ENCODE measurements around the gene NXPE3.
"Not testable (repeated sequence)": the region's sequence is repeated elsewhere in the genome, so short reads cannot be mapped to it uniquely, and the experiment has no call there.

Gene NXPE3

DNA sequence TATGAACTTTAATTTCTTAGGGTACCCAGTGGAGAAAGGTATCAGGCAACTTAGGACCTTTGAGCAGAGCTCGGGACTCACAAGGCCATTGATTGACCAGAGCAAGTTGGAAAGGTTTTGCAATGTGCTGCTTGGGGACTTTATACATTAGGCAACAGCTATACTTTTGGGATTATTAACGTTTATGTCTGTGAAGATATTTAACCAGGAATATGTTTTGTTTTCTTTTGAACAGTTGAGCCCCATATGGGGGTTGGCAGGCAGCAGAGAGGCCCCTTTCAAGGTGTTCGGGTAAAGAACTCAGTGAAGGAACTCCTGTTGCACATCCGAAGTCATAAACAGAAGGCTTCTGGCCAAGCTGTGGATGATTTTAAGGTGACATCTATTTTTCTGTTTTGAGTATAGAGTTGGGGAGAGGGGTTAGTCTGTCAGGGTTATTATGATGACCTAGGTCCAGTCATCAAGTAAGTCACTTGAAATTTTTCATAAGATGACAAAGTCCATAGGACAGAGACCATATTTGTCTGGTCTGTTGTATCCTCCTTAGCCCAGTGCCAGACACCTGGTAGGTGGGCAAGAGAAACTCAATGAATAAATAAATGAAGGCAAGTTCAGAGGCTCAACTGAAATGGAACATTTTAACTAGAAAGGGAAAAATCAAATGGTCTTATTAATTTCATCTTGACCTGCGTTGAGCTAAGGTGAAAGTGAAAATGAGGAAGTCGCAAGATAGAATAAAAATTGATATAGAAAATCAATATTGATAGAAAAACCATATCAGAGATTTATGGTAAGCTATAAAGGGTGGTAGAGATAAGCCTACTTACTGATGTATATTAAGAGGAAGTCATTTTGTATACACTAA is 73.1 kb downstream of the NXPE3 start:
- DNase-seq (ENCODE audit: low spot score) = no peak

DNA sequence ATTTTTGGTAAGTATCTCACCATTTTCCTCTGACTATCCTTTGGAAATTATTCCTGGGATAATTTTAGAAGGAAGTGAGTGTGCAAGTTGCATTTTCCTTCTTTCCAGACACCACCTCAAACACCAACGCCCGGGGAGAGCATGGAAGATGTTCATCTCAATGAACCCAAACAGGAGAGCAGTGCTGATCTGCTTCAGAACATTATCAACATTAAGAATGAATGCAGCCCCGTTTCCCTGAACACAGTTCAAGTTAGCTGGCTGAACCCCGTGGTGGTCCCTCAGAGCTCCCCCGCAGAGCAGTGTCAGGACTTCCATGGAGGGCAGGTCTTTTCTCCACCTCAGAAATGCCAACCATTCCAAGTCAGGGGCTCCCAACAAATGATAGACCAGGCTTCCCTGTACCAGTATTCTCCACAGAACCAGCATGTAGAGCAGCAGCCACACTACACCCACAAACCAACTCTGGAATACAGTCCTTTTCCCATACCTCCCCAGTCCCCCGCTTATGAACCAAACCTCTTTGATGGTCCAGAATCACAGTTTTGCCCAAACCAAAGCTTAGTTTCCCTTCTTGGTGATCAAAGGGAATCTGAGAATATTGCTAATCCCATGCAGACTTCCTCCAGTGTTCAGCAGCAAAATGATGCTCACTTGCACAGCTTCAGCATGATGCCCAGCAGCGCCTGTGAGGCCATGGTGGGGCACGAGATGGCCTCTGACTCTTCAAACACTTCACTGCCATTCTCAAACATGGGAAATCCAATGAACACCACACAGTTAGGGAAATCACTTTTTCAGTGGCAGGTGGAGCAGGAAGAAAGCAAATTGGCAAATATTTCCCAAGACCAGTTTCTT is 74.2 kb downstream of the NXPE3 start:
- no peak for DNase-seq (ENCODE audit: low spot score)

DNA sequence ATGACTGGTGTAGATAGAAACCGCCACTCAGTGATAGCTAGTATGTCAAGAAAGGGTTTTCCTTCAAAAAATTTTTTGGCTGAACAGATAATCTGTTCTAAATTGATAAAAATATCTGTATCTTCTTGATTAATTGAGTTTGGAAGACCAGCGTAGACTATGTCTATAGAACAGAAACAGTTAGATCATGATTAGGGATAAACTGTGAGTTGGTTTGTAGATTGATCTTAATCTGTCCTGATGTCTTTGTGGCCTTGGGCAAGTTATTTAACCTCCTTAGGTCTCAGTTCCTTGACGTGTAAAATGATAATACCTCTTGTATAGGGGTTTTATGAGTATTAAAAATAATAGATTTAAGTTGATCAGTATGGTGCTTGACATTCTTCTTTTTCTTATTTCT is 75.0 kb downstream of the NXPE3 start:
- no peak for DNase-seq (ENCODE audit: low spot score)

DNA sequence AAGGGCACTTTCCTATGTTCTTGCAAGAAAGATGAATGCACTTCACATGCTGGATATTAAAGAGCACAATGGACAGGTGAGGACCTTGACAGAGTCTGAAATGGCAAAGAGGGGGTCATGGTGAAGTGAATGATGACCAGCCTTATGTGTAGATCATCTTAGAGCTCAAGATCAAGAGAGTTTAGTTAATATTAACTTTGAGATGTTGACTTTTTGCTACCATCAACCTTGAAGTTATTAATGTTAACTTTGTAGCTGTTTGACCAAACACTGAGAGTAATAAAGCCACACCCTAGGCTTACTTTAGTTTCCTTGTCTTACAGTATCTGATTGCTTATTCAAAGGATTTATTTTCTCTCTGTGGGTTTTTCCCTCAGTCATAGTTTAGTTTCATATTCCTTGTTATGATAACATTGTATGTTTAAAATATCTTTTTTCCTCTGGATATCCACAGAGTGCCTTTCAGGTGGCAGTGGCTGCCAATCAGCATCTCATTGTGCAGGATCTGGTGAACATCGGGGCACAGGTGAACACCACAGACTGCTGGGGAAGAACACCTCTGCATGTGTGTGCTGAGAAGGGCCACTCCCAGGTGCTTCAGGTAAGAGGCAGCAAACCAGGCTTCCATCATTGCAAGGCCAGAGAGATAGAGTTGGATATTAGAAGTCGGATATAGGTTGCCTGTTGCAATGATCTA is 75.7 kb downstream of the NXPE3 start:
- no peak for DNase-seq (ENCODE audit: low spot score)

DNA sequence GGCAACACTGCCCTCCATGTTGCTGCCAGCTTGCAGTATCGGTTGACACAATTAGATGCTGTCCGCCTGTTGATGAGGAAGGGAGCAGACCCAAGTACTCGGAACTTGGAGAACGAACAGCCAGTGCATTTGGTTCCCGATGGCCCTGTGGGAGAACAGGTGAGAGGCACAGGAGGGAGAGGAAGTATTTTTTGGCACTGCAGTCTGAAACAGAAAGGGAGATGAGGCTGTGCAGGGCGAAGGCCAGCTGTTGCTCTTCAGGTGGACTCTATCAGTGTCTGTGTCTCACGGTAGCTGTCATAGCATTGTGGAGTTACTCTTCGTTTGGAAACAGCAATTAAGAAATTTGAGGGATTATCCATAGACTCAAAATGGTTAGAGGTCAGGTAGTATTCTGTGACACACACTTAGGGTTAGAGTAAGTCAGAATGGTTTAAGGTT is 78.3 kb downstream of the NXPE3 start:
- DNase-seq (ENCODE audit: low spot score) = no peak

DNA sequence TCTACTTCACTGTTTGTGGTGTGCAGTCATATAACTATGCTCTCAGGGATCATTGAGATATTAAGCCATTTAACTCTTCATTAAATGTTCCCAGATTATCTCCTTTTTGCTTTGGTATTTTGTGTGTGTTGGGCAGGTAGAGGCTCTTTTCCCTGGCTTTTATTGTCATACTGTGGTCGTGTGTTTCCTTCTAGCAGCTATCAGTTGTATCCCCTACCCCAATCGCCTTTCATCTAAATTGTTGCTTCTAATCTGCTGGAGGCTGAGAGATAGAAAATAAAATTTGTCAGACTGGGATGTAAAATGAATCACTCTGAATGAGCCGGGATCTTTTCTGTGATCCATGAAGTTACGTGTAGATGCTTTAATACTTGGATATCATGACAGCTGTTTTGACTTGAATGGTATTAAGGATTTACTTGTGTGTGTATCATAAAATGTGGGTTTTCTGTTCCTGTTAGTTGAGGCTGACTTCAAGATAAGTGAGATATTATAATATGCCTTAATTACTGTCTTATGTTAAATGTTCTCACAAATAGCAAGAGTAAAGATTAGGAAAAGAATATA is 79.5 kb downstream of the NXPE3 start:
- DNase-seq (ENCODE audit: low spot score) = no peak

DNA sequence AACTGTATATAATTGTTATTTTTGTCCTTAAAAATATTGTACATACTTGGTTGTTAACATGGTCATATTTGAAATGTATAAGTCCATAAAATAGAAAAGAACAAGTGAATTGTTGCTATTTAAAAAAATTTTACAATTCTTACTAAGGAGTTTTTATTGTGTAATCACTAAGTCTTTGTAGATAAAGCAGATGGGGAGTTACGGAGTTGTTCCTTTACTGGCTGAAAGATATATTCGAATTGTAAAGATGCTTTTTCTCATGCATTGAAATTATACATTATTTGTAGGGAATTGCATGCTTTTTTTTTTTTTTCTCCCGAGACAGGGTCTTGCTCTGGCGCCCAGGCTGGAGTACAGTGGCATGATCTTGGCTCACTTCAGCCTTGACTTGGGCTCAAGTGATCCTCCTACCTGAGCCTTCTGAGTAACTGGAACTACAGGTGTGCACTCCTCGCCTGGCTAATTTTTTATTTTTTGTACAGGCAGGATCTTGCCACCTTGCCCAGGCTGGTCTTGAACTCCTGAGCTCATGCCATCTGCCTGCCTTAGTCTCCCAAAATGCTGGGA is 81.0 kb downstream of the NXPE3 start:
- no peak for DNase-seq (ENCODE audit: low spot score)

DNA sequence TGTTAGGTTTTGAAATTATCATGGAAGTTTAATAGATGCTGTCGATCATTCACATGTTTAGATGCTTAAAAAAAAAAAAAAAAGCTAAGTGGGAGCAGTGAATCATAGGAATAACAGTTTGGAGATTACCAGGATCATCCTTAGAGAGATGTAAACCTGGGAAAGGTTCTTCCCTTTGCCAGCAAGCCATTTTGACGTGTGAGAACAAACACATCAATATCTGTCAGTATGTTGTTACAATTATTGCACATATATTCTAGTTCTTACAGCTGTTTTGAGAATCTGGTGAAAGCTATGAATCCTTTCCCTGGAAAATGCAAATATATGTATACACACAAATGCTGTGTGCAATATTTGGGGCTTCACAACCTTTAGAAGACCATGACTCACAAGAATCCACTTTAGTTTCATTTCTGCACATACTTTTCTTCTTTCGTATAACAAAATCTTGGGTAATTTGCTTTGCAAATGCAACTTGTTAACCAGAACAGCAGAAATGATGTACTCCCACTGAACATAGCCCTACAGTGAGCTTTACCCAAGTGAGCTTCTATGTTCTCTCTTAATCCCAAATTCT is 82.3 kb downstream of the NXPE3 start:
- DNase-seq (ENCODE audit: low spot score) = no peak

DNA sequence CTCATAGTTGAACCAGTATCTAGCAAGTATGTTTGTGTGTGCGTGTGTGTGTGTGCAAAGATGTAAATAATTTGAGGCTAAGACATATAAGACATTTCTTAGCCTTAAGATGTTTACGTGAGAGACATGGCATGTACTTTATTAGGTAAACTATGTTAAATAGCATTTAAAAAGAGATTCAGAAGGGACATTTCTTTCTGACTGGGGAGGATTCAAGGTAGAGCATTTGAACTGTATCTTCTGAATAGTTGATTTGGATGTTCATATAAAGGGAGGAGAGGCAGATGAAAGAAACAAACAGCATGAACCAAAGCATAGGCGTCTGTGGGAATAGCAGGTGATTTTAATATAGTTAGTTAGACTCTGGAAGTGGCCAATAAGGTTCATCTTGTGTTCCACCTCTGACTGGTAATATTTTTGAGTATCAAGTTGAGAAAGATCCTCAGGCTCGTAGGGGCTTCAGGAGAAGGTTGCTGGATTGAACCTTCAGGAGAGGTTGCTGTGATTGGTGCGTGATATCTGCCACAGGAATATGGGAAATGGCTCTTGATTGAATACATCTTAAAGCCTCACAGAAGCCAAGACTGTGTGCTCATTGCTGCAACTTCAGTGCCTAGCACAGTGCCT is 82.9 kb downstream of the NXPE3 start:
- no peak for DNase-seq (ENCODE audit: low spot score)

DNA sequence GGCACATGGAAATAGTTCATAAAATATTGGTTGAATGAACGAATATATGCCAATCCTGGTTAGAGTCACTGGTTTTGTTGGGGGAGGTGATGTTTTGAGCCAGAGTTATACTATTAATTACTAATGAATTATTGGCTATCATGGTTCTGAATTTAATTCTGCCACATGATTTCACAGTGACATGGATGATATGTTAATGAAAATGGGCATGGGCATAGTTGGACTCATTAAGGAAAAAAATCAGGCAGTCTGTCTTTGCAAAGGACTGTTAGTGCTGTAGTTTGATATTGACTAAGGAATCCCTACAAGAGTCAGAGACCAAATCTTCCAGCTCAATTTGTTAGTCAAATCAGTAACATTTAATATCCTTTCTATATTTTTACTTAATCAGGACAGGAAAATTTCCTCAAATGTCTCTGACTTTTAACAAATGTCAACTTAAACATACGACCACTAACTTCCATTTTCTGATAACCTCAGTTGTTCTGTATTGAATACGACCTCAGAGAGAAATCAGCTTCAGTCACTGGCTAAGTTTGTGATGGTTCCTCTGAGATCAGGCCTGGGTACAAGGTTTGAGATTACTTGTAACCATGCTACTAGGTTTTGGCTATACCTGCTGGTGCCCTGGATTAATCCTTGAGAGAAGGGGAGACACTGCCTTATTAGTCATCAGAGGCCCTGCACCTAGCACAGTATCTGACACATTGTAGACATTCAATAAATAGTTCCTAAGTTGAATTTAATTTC is 83.6 kb downstream of the NXPE3 start:
- no peak for DNase-seq (ENCODE audit: low spot score)

DNA sequence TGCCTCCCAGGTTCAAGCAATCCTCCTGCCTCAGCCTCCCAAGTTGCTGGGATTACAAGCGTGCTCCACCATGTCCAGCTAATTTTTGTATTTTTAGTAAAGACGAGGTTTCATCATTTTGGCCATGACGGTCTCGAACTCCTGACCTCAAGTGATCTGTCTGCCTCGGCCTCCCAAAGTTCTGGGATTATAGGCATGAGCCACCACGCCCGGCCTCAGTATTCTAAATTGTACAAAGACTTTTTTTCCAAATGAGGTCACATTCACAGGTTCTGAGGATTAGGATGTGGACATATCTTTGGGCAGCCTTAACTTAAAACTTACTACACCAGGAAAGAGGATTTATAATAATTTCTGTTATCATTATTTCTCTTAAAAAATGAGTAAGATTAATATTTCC is 85.9 kb downstream of the NXPE3 start:
- DNase-seq (ENCODE audit: low spot score) = not testable (repeated sequence)

DNA sequence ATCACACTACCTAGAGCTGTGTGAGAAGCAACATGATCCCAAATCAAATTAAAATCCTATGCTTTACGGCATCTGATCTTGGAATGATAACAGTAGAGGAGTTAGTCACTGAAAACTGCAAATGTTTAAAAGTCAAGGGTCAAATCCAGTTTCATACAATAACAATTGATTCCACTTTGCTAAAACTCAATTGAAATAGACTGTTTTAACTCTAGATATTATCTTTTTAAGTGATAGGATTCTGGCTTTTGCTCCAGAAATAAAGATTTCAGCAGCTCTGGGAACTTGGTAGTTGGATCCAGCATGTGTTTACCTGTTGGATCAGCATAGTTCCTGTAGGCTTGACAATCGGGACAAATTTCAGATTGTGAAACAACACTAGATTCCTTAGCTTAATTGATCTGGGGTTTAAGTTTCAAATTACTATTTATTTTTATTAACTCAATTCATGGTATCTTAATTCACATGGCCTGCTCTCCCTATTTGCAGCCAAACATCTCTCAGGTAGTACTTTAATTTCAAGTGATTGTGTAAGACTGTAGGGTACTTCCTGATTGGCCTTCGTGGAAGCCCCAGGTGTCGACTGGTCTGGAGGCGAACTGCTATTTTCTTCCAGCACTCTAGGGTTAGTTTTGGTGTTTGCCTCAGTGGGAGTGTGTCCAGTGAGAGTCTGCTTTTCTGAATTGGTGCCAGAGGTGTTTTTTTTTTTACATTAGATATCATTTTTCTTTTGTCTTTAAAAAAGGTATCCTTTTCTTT is 86.9 kb downstream of the NXPE3 start:
- peak; percentile 94 for DNase-seq (ENCODE audit: low spot score)

DNA sequence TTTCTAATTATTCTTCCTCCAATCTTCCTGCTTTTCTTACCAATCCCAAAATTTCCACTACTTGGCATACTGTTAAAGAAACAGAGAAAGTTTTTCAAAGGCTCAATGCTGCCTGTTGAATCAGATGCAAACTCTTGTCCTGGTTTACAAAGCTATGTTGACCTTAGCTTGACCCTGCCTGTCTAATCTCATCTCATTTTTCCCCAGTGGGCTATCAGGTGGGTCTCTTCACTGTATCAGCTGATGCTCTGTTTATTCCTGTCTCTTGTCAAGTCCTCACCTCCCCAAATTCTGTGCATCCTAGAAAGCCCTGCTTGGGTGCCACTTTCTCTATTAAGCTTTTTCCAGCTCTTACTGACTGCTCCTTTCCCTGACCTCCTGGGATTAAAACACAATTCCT is 88.5 kb downstream of the NXPE3 start:
- peak; percentile 79 for DNase-seq (ENCODE audit: low spot score)

DNA sequence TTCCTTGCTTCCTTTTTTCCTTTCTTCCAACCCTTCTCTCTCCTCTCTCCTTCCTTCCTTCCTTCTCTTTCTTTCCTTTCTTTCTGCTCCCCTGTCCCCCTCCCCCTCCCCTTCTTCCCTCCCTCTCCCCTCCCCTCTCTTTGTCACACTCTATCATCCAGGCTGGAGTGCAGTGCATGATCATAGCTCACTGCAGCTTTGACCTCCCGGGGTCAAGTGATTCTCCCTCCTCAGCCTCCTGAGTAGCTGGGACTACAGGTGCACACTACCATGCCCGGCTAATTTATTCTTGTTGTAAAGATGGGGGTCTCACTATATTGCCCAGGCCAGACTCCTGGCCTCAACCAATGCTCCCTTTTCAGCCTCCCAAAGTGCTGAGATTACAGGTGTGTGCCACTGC is 89.0 kb downstream of the NXPE3 start:
- DNase-seq (ENCODE audit: low spot score) = no peak

DNA sequence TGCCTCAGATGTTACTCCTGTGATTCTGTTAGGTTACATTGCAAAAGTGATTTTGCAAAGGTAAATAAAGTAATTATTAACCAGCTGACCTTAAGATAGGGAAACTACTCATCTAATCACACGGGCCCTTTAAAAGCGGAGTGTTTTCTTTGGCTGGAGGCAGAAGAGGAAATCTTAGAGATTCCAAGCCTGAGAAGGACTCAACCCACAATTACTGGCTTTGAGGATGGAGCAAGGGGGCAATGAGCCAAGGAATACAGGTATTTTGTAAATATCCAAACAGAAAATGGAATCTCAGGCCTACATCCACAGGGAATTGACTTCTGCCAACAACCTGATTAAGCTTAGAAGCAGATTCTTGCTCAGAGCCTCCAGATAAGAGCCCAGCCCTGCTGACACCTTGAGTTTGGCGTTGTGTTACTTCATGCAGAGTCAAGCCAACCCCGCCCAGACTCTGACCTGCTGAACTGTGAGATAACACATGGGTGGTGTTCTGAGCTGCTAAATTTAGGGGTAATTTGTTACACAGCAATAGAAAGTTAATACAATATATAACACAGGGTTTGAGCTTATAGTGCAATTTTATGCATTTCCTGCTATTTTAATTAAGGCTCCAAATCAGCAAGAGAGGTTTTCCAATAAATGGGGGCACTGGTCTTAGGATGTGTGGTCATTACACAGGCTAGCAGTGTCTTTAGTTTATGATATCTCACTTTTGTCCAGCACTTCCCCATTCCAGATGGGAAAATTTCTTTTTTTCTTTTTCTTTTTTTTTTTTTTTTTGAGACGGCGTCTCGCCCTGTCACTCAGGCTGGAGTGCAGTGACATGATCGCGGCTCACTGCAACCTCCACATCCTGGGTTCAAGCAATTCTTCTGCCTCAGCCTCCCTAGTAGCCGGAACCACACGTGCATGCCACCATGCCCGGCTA is 89.8 kb downstream of the NXPE3 start:
- no peak for DNase-seq (ENCODE audit: low spot score)

DNA sequence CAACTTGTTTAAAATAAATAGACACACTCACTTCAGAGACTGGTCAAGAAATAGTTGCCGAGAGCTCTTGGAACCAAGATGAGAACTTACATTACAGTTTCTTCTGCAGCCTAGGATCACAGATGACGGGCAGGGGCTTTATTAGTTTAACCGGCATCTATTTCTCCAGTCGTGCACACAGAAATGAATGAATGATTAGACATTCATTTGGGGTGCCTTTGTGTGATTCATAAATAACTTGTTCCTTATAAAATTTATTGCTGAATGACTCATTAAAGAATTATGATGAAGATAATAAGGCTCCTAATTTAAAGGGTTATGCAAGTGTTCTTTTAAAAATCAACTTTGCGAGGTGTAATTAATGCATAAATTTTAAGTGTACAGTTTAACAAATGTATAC is 91.1 kb downstream of the NXPE3 start:
- no peak for DNase-seq (ENCODE audit: low spot score)

DNA sequence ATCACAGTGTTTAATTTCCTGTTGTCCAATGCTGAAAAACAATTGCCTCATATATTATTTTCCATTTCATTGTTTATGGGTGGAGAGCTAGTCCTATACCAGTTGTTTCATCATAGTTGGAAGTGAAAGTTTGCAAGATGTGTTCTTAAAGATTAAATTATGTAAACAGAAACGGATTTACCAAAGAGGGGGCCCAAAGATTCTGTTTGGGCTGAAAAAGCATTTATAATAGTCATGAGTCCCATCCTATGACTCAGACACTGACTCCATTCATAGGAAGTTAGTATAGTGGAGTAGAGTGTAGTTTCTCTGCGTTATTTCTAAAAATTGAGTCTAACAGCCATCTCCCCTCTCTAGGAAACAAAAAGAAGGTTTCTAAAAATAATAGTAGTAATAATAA is 94.6 kb downstream of the NXPE3 start:
- no peak for DNase-seq (ENCODE audit: low spot score)

DNA sequence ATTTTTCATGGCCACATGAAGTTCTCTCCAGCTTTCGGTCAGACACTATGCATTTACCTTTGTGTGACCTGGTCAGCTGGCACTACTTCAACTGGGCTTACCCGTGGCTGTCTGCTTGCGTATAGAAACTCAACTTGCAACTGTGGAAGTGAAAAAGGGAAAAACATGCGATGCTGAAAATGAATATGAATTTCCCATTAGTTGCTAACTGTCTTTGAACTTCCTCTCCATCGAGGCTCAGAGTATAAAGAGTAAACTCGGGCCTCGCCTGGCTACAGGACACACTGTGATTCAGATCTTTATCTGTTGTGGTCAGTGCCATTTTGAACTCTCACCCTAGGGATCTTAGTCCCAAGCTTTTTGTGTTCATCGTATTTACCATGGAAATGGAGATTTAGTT is 97.1 kb downstream of the NXPE3 start:
- DNase-seq (ENCODE audit: low spot score) = no peak

All from SK-N-DZ (cell line).